ENCODE data around the gene MED26.
"Not testable (repeated sequence)": the region's sequence is repeated elsewhere in the genome, so short reads cannot be mapped to it uniquely, and the experiment has no call there.

MED26 gene

DNA sequence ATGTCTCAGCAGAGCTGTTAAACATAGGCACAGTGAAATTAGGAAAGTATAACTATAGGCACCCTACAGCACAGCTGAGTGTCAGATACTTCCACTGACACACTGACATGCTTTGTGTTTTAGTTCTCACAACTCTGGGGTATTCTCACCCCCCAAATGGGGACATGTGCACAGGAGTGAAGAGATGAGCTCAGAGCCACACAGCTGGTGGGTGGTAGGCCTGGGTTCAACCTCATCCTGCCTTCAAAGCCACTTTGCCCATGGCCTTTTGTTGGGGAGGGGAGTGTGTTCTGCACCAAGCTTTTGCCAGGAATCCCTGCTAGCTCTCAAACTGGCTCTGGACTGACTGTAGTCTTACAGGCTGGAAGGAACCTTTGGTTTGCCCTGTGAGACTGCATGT is 54.1 kb downstream of the MED26 start:
- DNase-seq (ENCODE audit: low read depth): no peak

DNA sequence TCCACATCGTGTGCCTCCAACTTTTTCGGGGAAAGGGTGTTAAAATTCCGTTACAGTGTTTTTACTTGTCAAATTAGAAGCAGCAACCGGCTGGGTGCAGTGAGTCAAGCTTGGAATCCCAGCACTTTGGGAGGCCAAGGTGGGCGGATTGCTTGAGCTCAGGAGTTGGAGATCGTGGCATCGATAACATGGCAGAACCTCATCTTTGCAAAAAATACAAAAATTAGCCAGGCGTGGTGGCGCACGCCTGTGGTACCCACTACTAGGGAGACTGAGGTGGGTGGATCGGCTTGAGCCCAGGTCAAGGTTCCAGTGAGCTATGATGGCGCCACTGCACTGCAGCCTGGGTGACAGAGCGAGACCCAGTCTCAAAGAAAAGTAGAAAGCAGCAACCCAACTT is 54.7 kb downstream of the MED26 start:
- DNase-seq (ENCODE audit: low read depth): no peak

DNA sequence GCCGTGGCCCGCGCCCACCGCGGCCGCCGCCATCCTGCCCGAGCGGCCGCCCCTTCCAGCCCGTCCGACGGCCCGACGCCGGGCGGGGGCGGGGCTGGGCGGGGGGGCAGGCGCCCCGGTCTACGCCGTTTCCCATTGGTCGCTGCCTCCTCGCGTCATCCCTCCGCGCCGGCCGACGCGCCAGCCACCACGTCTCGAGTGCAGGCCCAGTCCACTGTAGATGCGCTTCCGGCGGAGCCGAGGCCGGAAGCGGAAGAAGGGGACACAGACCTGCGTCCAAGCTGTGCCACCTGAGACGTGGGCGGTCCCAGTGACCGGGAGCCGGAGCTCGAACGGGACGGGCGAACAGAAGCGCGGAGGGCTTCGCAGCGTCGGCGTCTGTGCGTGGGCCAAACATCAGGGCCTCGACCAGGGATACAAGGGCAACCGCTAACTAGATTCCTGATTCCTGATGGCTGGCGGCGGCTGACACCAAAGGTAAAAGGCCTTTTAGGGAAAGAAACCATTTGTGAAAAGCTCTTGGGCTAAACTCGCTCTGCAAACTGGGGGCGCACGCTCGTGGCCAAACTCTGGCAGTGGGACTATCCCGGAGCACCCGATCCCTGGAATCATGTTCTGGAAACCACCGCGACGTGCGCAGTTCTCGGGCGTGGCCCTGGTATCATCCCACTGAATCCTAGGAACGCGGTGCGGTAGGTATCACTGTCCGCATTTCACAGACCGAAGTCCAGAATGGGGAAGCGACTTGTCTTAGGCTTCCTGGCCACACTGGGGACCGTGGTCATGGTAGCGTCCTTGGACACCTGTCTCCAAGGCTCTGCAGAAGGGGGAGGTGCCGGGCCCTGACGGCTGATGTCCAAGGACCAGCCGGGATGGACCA is 55.4 kb downstream of the MED26 start, which contains the start of gene SLC35E1:
TSS of gene SLC35E1 (minus strand) at position 84 of the 880 bp plus-strand sequence. CDS start at position 33, 51 bp downstream.
- DNase-seq (ENCODE audit: low read depth): peak; percentile 57

DNA sequence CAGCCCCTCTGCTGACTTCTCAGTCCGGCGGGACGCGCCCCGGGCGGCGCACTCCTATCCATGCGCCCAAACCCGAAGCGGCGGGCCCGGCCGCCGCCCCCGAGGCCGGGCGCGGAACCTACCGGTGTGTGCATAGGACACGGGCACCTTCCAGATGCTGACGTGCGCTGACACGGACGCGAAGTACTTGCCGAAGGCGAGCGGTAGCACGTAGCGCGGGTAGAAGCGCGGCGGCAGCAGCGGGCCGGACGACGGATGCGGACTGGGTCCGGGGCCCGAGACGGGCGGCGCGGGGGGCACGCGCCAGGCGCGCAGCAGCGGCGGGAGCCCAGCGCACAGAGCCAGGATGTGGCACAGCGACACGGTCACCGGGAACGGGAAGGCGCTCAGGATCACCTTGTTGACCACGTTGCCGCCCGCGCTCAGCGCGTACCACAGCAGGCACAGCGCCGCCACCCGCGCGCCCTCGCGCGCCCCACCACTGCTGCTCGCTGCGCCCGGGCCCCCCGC is 56.1 kb downstream of the MED26 start:
- no peak for DNase-seq (ENCODE audit: low read depth)

DNA sequence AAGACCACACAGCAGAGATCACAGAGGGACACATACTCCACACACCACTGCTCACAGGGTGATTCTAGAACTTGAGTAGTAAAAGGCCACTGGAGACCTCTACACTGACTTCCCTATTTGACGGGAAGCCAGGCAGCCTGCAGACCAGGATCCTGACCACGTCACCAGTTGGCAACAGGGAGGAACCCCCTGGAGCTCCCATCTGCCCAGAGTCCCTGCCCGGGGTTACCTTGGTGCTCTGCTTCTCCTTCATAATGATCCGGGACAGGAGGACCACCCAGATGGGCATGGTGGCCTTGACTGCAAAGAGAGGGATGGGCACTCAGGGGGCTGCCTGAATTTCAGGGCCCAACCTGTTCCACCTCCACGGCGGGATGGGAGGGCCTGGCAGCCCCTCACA is 56.7 kb downstream of the MED26 start:
- no peak for DNase-seq (ENCODE audit: low read depth)

DNA sequence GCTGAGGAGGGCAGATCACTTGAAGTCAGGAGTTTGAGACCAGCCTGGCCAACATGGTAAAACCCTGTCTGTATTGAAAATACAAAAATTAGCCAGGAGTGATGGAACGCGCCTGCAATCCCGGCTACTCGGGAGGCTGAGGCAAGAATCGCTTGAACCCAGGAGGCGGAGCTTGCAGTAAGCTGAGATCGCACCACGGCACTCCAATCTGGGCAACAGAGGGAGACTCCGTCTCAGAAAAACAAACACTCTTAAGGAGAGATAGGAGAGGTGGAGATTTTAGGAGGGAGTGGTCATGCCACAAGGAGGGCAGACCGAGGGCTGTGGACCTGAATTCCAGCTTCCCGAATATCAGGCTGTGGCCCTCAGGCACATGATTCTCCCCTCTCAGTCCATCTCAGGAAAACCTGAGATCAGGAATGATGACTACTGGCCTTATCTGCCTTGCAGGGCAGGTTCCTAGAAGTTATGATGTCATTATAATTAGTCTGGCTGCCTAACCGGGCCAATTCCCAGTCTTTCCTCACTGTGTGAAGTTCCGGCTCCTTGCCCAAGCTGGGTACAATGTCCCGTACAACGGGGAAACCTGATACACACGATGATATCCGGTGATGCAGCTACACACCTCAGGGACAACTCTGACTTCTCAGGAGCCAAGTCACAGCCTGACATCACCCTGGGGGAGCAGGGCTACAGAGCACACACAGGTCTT is 58.2 kb downstream of the MED26 start:
- DNase-seq (ENCODE audit: low read depth): no peak

DNA sequence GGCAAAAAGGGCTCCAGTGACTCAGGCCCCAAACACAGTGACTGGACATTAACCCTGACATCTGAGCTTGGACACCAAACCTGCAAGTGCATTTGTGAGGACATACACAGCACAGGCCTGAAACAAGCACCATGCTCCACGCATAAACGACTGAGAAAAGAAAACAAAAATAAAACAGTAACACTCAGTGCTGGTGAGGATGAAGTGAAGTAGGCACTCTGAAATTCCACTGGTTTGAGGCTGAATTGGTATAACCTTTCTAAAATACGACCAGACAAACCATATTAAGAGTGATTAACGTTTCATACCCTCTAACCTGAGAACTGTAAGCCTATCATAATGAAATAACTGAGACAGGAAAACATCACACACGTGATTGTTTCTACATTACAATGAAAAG is 61.3 kb downstream of the MED26 start:
- DNase-seq (ENCODE audit: low read depth): no peak

DNA sequence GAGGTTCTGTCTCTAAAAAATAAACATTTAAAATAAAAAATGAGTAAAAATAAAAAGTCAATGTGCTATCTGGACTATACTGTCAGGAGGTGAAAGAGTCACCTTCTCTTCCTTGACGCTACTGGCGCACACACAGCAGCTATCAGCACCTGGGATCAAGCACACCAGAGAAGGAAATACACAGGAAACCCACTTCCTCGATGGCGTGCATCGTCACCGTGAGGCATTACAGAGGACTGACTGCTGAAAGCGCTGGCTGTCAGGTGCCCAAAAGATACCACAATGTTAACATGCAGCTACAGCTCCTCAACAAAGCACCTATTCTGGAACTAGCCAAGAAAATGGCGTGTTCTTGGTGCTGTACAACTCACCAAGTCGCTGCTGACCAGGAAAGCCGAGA is 61.8 kb downstream of the MED26 start:
- DNase-seq (ENCODE audit: low read depth): no peak

DNA sequence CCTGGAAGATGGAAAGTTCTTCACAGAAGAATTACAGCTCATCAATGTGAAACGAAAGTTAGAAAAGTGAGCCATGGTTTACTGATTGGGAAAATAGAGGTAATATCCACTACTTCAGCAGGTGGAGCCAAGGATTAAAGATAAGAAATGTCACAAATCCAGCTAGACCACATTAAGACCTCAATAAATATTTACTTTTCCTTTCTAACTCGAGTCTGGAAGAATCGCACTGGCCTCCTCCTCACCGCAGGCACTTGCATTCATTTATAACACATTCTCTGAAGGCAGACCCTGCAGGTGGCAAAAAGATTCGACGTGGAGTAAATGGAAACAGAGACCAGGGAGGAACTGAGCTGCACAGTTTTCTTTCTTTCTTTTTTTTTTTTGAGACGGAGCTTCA is 63.2 kb downstream of the MED26 start:
- no peak for DNase-seq (ENCODE audit: low read depth)

DNA sequence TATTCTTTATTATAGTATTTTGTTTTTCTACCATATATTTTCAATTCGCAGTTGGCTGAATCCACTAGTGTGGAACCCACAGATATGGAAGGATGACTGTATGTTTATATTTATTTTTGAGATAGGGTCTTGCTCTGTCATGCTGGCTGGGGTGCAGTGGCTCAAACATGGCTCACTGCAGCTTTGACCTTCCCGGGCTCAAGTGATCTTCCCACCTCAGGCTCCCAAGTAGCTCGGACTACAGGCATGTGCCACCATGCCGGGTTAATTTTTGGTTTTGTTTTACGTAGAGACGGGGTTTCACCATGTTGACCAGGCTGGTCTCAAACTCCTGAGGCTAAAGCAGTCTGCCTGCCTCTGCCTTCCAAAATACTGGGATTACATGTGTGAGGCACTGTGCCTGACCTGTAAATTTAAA is 65.4 kb downstream of the MED26 start:
- DNase-seq (ENCODE audit: low read depth): no peak

DNA sequence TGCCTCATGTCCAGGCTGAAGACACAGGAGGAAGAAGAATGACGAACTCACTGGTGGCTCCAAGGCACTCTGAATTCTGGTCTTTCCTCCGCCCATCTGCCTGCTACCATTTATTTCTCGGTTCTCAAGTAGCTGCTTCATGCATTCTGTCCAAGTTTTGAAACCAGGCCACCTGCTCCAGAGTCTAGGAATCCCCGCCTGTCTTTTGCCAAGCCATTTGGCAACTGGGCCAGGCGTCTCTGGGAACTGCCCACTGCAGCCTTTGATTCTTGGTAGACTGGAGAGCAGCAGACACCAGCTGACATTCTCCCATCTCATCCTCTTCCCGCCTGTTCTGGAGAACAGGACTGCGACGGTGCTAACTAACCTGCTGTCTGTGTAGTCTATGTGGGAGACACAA is 66.6 kb downstream of the MED26 start:
- DNase-seq (ENCODE audit: low read depth): no peak

DNA sequence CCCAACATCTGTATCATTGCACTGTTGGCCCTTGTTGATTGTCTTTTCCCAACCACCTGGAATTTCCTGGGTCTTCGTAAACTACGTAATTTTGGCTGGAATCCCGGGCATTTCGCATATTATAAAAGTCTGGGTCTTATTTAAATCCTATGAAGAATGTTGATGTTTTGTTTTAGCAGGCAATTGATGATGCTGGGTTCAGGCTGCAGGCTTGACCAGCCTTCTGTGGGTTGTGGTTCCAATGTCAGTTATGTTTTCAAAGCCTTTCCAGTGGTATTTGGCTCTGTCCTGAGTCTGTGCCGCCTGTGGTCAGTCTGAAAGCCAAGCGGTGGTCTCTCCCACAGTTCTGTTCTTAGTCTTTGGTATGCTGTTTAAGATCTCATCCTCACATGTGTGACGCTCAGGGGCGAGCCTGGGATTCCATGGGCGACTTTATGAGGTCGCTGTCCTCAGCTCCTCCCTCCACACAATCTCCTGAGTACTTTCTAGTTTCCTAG is 68.2 kb downstream of the MED26 start:
- DNase-seq (ENCODE audit: low read depth): no peak

DNA sequence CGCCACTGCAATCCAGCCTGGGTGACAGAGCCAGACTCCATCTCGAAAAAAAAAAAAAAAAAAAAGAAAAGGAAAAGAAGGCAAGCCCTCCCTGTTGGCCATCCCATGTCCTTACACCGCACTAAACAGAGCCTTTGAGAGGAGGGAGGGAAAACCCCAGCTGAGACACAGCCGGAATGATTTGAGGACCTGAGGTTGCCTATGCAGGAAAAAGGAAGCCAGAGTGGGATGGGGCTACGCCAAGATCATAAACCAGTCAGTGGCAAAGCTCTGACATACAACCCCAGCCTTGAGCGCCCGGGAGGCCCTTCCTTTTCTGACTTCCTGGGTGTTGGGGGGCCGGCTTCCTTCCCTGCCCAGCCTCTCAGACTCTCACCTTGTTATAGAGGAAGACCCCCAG is 73.2 kb downstream of the MED26 start:
- no peak for DNase-seq (ENCODE audit: low read depth)

DNA sequence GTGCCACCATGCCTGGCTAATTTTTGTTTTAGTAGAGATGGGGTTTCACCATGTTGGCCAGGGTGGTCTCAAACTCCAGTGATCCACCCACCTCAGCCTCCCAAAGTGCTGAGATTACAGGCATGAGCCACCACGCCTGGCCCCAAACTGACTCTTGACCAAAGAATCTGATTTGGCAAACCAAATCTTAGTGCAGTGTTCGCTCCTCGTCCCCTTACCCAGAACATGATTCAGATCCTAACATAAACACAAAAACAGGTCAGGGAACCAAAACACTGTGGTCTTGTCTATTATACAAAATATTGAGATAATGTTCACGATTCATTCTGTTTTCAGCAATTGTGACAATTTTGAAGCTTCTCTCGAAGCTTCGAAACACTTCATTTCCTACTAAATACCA is 76.1 kb downstream of the MED26 start:
- not testable (repeated sequence) for DNase-seq (ENCODE audit: low read depth)

DNA sequence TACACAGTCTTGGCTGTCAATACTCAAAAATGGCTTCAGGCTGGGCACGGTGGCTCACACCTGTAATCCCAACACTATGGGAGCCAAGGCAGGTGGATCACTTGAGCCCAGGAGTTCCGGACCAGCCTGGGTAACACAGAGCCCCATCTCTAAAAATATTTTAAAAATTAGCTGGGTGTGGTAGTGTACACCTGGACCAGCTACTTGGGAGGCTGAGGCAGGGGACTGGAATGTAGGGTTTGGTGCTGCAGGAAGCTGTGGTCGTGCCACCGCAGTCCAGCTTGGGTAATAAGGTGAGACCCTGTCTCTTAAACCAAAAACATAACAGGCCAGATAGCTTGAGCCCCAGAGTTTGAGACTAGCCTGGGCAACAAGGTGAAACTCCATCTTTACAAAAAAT is 79.0 kb downstream of the MED26 start:
- no peak for DNase-seq (ENCODE audit: low read depth)

DNA sequence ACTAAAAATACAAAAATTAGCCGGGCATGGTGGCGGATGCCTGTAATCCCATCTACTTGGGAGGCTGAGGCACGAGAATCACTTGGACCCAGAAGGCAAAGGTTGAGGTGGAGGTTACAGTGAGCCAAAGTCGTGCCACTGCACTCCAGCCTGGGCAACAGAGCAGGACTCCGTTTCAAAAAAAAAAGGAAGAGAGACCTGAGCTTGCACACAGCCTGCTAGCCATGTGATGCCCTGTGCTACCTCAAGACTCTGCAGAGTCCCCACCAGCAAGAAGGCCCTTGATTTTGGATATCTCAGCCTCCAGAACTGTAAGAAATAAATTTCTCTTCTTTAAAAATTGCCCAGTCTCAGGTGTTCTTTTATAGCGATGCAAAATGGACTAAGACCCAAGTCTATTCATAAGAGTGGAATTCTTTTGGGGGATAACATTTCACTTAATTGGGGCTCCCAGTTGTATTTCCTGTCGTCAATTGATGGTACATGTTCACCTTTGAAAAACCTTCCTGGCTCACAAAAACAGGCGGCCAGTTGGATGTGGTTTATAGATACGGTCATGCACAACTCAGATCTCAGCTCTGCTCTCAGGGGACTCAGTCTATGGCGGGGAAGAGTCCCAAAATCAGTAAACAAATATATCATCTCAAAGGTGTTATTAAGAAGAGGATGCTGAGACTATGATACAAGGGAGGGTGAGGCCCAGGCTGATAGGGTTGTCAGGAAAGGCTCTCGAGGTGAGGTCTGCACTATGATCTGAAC is 83.4 kb downstream of the MED26 start:
- no peak for DNase-seq (ENCODE audit: low read depth)

DNA sequence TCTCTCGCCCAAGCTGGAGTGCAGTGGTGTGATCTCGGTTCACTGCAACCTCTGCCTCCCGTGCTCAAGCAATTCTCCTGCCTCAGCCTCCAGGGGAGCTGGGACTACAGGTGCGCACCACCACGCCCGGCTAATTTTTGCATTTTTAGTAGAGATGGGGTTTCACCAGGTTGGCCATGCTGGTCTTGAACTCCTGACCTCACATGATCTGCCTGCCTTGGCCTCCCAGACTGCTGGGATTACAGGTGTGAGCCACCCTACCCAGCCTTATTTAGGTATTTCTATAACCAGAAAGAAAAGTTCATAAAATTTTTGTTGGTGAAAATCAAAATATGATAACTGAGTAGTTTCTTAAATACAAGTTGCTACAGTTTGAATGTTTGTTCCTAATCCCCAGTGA is 84.3 kb downstream of the MED26 start:
- not testable (repeated sequence) for DNase-seq (ENCODE audit: low read depth)

DNA sequence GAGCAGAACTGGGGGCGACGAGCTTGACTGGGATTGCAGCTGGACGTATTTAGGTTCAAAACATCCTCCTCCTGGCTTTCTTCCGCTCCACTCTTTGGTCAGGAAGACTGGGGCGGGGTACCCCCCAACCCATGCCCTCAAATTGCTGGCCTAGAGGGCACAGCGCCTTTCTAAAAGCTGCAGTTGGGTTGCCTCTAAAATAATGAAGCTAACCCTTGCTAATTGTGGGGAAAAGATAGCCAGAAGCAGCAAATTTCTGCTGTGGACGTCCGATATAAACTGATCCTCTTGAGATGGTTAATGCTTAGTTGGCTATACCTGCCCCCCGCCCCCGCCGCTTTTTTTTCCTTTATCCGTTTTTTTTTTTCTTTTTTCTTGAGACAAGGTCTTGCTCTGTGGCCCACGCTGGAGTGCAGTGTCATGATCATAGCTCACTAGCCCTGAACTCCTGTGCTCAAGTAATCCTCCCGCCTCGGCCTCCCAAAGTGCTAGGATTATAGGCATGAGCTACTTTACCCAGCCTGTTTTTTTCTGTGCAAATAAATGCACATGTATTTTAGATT is 85.0 kb downstream of the MED26 start:
- DNase-seq (ENCODE audit: low read depth): no peak

DNA sequence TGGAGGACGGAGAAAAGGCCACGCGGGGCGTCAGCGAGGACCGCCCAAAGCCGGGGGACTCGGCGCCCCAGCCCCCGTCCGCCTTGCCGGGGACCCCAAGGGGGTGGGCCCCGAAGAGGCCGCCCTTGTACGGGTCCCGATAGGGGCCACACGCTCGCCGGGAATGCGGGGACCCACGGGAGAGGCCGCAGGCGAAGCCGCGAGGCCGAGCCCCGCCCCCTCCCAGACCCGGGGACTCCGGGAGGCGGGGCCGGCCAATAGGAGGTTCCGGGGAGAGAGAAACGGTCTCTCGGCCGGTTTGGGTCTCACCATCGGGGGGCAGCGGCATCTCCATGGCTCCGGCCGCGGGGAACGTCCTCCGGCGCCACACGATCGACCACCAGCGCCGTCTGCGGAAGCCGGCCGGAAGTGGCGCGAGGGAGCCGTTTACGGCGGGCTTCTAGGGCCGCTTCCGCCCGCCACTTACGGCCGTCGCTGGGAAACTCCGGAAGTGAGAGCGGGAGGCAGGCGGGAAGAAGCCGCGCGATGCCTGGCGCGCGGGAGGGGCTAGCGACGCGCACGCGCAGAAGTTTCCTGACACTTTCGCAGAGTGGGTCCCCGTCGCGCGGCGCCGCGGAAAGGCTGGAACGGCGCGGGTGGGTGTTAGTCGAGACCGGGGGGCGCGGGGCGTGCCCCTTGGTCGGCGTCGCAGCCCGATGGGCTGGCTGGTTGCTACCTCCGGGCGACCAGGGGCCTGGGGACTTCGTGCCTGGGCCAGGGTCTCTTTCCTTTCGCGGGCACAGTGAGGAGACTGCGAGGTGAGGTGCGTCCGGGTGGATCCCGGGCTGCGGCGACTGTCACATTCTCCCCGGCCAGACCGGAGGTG is 85.7 kb downstream of the MED26 start, which contains the start of gene CHERP:
TSS of gene CHERP (minus strand) at position 393 of the 865 bp plus-strand sequence. CDS start at position 334, 59 bp downstream.
- DNase-seq (ENCODE audit: low read depth): peak; percentile 74

DNA sequence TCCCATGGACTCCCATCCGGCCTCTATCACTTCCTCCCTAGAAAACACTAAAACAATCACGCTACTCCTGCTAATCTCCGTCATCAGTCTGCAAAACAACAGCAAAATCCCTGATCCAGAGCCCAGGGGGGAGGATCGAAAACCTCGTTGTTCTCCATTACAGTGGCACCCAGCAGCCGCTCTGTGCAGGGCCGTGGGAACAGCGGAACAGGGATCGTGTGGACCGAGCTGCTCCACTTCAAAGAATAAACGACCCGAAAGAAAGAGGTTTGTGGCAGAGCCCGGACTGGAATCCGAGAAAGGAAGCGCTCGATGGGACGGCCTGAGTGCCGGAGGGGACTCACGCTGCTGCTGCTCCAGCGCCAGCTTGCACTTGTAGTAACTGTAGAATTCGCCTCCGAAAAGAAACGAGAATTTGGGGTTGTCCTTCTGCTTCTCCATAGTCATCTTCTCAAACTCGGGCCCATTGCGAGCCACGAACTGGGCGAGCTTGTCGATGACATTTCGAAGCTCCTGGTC is 86.4 kb downstream of the MED26 start:
- DNase-seq (ENCODE audit: low read depth): peak; percentile 4

All from HS-27A (cell line).